Upper lobe of right lung (tissue), 1 donor: Measurements from ENCODE around the gene TM7SF2. TPM values are rescaled to one million over a fixed set of nuclear protein-coding genes. Genes with fewer than 3 reads are reported as not detected.
A peak's percentile ranks its signal among the peaks of the same experiment; 100 is the strongest.

Experiments used
- ATAC-seq: fragments of 200-7000 bp; cut with Tn5 transposase; one replicate; pipeline ENCODE4 v1.9.1; 2020; ENCODE audit warnings: mild to moderate bottlenecking, moderate library complexity
- DNase-seq: peaks from one replicate; pipeline ENCODE4 v3.0.0-alpha.2; 2020
- H3K27ac ChIP-seq: fragments of 200-600 bp; one replicate; pipeline ENCODE4 v1.8.0; 2022
- H3K27me3 ChIP-seq: fragments of 200-600 bp; one replicate; pipeline ENCODE4 v1.8.0; 2022; ENCODE audit warnings: mild to moderate bottlenecking
- H3K36me3 ChIP-seq: fragments of 200-600 bp; one replicate; pipeline ENCODE4 v1.8.0; 2022
- H3K4me1 ChIP-seq: fragments of 200-600 bp; one replicate; pipeline ENCODE4 v1.8.0; 2022
- H3K4me3 ChIP-seq: fragments of 200-600 bp; one replicate; pipeline ENCODE4 v1.8.0; 2022; ENCODE audit warnings: mild to moderate bottlenecking
- H3K9me3 ChIP-seq: fragments of 200-600 bp; one replicate; pipeline ENCODE4 v1.8.0; 2022
- intact Hi-C: fragments of 100-400 bp; cut with DNase I; formaldehyde crosslinking; loops from one replicate; pipeline ENCODE4 v1.11.0; 2022
- long read RNA-seq: library from polyadenylated mRNA; unstranded; transcript quantifications from one replicate; pipeline ENCODE4 v2.0.0, GENCODE V29; 2021
- total RNA-seq: library from RNA; stranded (reverse); fragmentation: NEBNext Ultra II Directional; extraction: Animal tissue kit (Norgen Biotek cat#: 25700); gene quantifications from one replicate; pipeline ENCODE4 v1.2.1, GENCODE V29; 2021
- TF ChIP-seq, protein P1 (sequence below): fragments of 200-600 bp; IDR thresholded peaks from one replicate; pipeline ENCODE4 v1.8.0; 2022; ENCODE audit warnings: antibody characterized with exemption
- donor health status: DM: no; HTN: yes; CAD: no; lungs with severe emphysema.

Gene TM7SF2
- 39.0 TPM for total RNA-seq
- long read RNA-seq, transcript TM7SF2-201 (10 exons, 1,722 nt): major isoform, 66 of 97 reads
- long read RNA-seq, partial matches to known transcripts: 3 of 97 reads
- long read RNA-seq, other reads (novel, unspliced or antisense): 25 of 97 reads

DNA sequence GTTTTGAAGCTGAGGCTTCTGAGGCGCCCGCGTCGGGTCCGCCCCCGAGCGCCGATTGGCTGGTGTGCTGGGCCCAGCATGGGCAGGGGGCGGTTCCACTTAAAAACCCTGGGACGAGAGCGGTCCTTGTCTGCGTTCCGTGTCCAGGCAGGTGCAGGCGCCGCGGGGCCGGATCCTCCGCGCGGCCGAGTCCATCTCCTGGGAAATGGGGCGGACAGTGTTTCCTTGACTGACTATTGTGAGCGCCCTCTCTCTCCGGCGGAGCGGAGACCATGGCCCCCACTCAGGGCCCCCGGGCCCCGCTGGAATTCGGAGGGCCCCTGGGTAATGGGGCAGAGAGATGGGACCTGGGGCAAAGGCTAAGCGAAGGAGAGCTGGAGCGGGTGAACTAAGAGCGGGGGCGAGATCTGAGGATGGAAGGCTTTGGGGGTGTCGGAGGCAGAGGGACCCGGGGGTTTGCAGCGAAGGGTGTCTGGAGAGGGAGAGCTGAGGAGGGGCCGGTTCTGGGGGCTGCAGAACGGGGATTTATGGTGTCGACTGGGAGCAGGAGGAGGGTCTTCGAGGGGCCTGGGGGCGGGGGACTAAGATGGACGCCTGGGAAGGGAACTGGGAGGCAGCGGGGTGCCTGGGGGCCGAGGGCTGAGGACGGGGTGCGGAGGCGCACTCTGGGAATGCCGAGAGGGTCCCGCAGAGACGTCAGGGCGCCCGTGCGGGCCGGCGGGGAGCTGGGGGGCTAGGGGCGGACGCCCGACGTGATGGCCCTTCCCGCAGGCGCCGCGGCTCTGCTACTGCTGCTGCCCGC, at the start of gene TM7SF2:
Gene TM7SF2, plus strand, starts transcription at position 129 of the 802 bp plus-strand sequence. Its CDS starts 144 bp downstream, at position 273.
- TF ChIP-seq, protein P1, sequence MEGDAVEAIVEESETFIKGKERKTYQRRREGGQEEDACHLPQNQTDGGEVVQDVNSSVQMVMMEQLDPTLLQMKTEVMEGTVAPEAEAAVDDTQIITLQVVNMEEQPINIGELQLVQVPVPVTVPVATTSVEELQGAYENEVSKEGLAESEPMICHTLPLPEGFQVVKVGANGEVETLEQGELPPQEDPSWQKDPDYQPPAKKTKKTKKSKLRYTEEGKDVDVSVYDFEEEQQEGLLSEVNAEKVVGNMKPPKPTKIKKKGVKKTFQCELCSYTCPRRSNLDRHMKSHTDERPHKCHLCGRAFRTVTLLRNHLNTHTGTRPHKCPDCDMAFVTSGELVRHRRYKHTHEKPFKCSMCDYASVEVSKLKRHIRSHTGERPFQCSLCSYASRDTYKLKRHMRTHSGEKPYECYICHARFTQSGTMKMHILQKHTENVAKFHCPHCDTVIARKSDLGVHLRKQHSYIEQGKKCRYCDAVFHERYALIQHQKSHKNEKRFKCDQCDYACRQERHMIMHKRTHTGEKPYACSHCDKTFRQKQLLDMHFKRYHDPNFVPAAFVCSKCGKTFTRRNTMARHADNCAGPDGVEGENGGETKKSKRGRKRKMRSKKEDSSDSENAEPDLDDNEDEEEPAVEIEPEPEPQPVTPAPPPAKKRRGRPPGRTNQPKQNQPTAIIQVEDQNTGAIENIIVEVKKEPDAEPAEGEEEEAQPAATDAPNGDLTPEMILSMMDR: no peak
- Histone ChIP-seq H3K36me3 (peaks cover 25% of the 10 kb centered on the region), H3K4me1 (peaks cover 39% of the 10 kb centered on the region), H3K4me3 (peak within 1 kb of the TSS; percentile 61), H3K9me3 (no peaks in the 10 kb centered on the region), H3K27ac (peak within 1 kb of the TSS; percentile 58), H3K27me3 (no peaks in the 10 kb centered on the region)
- intact Hi-C loops: no loop called here
- DNase-seq (peak; percentile 98), ATAC-seq (peak; percentile 89)

DNA sequence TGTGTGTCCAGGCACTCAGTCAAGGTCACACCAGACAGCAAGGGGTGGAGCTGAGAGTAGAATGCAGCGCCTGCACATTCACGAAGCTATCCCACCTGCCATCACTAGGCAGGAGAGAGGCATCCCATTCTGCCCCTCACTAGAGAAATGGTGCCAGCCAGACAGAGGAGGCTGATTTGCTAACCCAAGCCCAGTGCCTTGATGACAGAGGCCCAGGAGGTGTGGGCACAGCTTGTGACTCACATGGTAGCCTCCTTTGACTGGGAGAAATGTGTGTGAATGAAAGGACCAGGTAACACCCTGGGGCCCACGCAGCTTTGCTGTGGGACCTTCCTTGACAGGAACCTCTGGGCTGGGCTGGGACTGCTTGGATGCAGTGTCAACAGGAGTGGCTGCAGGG, 48.1 kb upstream of the TM7SF2 start:
- ATAC-seq: no peak
- Histone ChIP-seq H3K9me3 (no peaks in the 10 kb centered on the region), H3K4me1 (no peaks in the 10 kb centered on the region), H3K27ac (no peak overlapping the region), H3K36me3 (no peaks in the 10 kb centered on the region), H3K4me3 (no peak overlapping the region), H3K27me3 (no peaks in the 10 kb centered on the region)
- intact Hi-C loops: no loop called here
- TF ChIP-seq, protein P1: no peak
- no peak for DNase-seq

DNA sequence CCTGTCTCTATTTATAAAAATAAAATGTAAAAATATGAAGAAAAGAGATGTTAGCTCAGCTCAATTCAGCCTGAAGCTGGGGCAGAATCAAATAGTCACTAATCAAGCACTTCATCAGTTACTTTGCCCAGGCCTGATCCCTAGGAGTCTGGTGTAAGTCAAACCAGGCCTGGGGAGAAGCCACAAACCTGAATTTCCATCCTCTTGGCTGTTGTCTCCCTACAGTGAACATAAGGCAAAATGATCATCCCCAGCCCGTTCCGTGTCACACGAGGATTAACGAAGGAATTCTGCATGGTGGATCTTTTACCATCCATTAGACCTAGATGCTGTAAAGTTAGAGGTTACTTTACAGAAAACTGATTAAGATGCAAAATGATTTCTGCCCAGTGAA, 46.8 kb upstream of the TM7SF2 start:
- Histone ChIP-seq H3K36me3 (no peaks in the 10 kb centered on the region), H3K4me1 (no peaks in the 10 kb centered on the region), H3K4me3 (no peak overlapping the region), H3K27me3 (no peaks in the 10 kb centered on the region), H3K27ac (no peak overlapping the region), H3K9me3 (no peaks in the 10 kb centered on the region)
- ATAC-seq (no peak), DNase-seq (no peak)
- intact Hi-C loops: no loop called here
- TF ChIP-seq, protein P1: no peak

DNA sequence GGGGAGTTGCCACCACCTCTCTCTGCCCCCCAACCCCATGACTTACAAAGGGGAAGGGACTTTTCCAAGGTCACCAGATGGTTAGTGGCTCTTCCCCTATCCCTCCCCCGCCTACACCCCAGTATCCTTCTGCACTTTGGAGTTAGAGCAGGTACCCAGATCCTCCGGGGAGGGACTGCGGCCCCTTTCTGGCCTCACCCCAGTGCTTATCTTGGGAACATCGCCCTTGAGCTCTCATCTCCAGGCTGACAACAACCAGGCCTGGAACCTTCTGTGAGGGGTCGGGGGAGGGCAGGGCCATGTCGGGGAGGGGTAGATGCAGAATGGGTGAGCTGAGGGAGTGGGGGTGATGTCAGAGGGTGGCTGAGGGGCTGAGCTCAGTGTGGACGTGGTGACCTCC, 45.8 kb upstream of the TM7SF2 start:
- TF ChIP-seq, protein P1: no peak
- DNase-seq (no peak), ATAC-seq (no peak)
- Histone ChIP-seq H3K36me3 (no peaks in the 10 kb centered on the region), H3K4me3 (no peak overlapping the region), H3K9me3 (no peaks in the 10 kb centered on the region), H3K27ac (no peak overlapping the region), H3K4me1 (no peaks in the 10 kb centered on the region), H3K27me3 (no peaks in the 10 kb centered on the region)
- intact Hi-C loops: no loop called here

DNA sequence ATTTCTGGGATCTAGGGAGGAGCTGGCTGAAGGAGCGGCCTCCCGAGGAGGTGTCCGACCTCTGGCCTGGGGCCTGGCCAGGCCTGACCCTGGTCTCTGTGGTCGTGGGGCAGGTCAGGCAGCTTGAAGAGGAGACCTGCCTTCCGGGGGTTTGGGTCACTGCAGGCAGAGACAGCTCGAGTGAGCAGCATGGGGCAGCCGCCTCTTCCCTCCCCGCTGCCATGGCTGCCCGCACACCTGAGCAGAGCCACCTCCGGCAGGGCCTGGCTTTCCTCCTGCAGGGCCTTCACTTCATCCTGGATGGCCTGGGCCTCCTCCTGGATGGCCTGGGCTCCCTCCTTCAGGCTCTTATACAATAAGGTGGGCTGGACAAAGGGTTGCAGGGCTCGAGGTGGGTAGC, 45.4 kb upstream of the TM7SF2 start:
- H3K27ac ChIP-seq: no peak overlapping the region
- intact Hi-C loops: no loop called here
- no peaks in the 10 kb centered on the region for H3K4me1 ChIP-seq
- ATAC-seq: no peak
- H3K9me3 ChIP-seq: no peaks in the 10 kb centered on the region
- TF ChIP-seq, protein P1: no peak
- no peak for DNase-seq
- no peaks in the 10 kb centered on the region for H3K36me3 ChIP-seq
- no peak overlapping the region for H3K4me3 ChIP-seq
- H3K27me3 ChIP-seq: no peaks in the 10 kb centered on the region
